ENCODE data around the gene CLMP. TPM values are rescaled to one million over a fixed set of nuclear protein-coding genes. Genes with fewer than 3 reads are reported as not detected.

The CLMP gene
- total RNA-seq, 2 experiments from 2014 or later = 0.14 to 0.15 TPM

- H3K4me3 Mint-ChIP-seq = no peak overlapping the region
- H3K27ac Mint-ChIP-seq = no peak overlapping the region
- no peak for DNase-seq
- H3K9me3 Mint-ChIP-seq = no peaks in the 10 kb centered on the region
- no peaks in the 10 kb centered on the region for H3K27me3 Mint-ChIP-seq (ENCODE audit: low read depth)
- CTCF ChIA-PET = interaction anchor here (0.5 to 1.7 kb wide), 5 partner anchors 8 to 128 kb away, joined by 3 to 7 read pairs (median 4); no protein-coding TSS in a partner anchor
- intact Hi-C loops (cut with micrococcal nuclease) = no loop called here
- H3K4me1 Mint-ChIP-seq (ENCODE audit: low read depth) = peaks cover 2% of the 10 kb centered on the region
- no peaks in the 10 kb centered on the region for H3K36me3 Mint-ChIP-seq (ENCODE audit: low read depth)
Observed at GRCh38 chr11:123173040-123173855, 21.8 kb downstream of the CLMP start.

DNA sequence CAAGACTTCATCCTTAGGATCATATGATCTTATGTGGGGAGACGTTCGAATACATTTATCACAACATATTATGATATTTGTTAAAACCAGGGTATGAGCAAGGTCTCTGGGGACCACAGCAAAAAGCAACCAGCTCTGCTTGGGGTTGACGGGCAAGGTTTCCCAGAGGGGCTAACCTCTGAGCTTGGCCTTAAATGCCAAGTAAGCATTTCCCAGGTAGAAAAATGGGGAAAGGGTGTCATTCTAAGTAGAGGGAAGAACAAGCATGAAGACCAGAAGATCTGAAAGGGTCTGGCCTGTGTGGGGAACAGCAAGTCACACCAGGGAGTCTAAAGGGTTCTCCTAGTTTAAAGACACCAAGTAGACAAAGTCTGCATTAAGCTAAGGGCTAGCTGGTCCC lies 24.1 kb downstream of the CLMP start:
- intact Hi-C loops (cut with micrococcal nuclease) = no loop called here
- no peak for DNase-seq
- Mint-ChIP-seq H3K27me3 (ENCODE audit: low read depth) (no peaks in the 10 kb centered on the region), H3K27ac (no peak overlapping the region), H3K9me3 (no peaks in the 10 kb centered on the region), H3K36me3 (ENCODE audit: low read depth) (no peaks in the 10 kb centered on the region), H3K4me3 (no peak overlapping the region), H3K4me1 (ENCODE audit: low read depth) (no peaks in the 10 kb centered on the region)
- CTCF ChIA-PET = interaction anchor here (0.8 to 1.0 kb wide), 2 partner anchors 60 to 61 kb away, joined by 3 read pairs; no protein-coding TSS in a partner anchor

- H3K27ac Mint-ChIP-seq = no peak overlapping the region
- intact Hi-C loops (cut with micrococcal nuclease) = loop anchor here (5.0 kb wide), 1 partner anchor 77 kb away; no protein-coding TSS in a partner anchor
- no peaks in the 10 kb centered on the region for H3K27me3 Mint-ChIP-seq (ENCODE audit: low read depth)
- H3K4me1 Mint-ChIP-seq (ENCODE audit: low read depth) = no peaks in the 10 kb centered on the region
- no peak for DNase-seq
- H3K4me3 Mint-ChIP-seq = no peak overlapping the region
- CTCF ChIA-PET = no interaction called here
- H3K36me3 Mint-ChIP-seq (ENCODE audit: low read depth) = no peaks in the 10 kb centered on the region
- H3K9me3 Mint-ChIP-seq = no peaks in the 10 kb centered on the region
Observed at GRCh38 chr11:123169821-123170220, 25.2 kb downstream of the CLMP start.

GRCh38 chr11:123168955-123169484 lies 26.0 kb downstream of the CLMP start:
- no peaks in the 10 kb centered on the region for H3K4me1 Mint-ChIP-seq (ENCODE audit: low read depth)
- H3K27me3 Mint-ChIP-seq (ENCODE audit: low read depth) = no peaks in the 10 kb centered on the region
- H3K9me3 Mint-ChIP-seq = no peaks in the 10 kb centered on the region
- H3K4me3 Mint-ChIP-seq = no peak overlapping the region
- CTCF ChIA-PET = no interaction called here
- intact Hi-C loops (cut with micrococcal nuclease) = loop anchor here (5.0 kb wide), 1 partner anchor 78 kb away; no protein-coding TSS in a partner anchor
- H3K36me3 Mint-ChIP-seq (ENCODE audit: low read depth) = no peaks in the 10 kb centered on the region
- H3K27ac Mint-ChIP-seq = no peak overlapping the region
- DNase-seq = no peak

- Mint-ChIP-seq H3K36me3 (ENCODE audit: low read depth) (no peaks in the 10 kb centered on the region), H3K27me3 (ENCODE audit: low read depth) (no peaks in the 10 kb centered on the region), H3K9me3 (no peaks in the 10 kb centered on the region), H3K4me1 (ENCODE audit: low read depth) (no peaks in the 10 kb centered on the region), H3K27ac (no peak overlapping the region), H3K4me3 (no peak overlapping the region)
- intact Hi-C loops (cut with micrococcal nuclease) = loop anchor here (5.0 kb wide), 1 partner anchor 79 kb away; no protein-coding TSS in a partner anchor
- no peak for DNase-seq
- CTCF ChIA-PET = interaction anchor here (1.2 to 1.4 kb wide), 2 partner anchors 23 to 65 kb away, joined by 3 to 4 read pairs; no protein-coding TSS in a partner anchor
Observed at GRCh38 chr11:123168241-123168640, 26.8 kb downstream of the CLMP start.

GRCh38 chr11:123166071-123166559 lies 28.9 kb downstream of the CLMP start:
- Mint-ChIP-seq H3K9me3 (no peaks in the 10 kb centered on the region), H3K36me3 (ENCODE audit: low read depth) (no peaks in the 10 kb centered on the region), H3K4me1 (ENCODE audit: low read depth) (no peaks in the 10 kb centered on the region), H3K4me3 (no peak overlapping the region), H3K27me3 (ENCODE audit: low read depth) (no peaks in the 10 kb centered on the region), H3K27ac (no peak overlapping the region)
- DNase-seq = peak; percentile 46
- CTCF ChIA-PET = interaction anchor here (0.6 to 2.2 kb wide), 5 partner anchors 11 to 95 kb away, joined by 3 to 8 read pairs (median 3); no protein-coding TSS in a partner anchor
- intact Hi-C loops (cut with micrococcal nuclease) = loop anchor here (5.0 kb wide), 1 partner anchor 81 kb away; no protein-coding TSS in a partner anchor

DNA sequence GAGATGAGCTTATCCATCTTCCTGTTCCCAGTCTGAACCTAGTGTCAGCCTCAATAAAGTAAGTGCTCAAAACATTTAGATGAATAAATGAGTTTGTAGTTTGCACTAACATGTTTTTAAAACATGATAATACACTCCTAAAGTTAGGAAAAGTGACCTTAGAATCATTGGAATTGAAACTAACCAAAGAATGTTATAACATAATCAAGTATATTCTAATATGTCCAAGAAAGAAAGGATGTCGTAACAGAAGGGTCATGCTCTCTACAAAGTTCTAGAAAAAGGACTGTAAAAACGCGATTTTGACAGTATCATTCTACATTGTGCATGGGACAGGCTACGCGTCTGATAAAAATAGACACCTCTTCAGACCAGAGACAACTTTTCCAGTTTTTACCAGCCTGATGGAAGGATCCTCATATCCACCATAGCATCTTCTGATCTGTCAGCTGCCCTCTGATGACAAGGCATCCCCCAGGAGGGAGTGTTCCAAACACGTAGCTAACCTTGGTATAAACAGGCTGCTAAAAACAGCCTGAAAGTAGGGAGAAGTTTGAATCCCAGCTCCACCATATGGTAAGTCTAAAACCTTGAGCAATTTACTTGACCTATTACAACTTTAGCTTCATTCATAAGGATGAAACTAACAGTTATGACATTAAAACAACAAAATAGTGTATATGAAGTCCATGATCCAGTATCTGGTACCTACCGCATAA lies 30.2 kb downstream of the CLMP start:
- H3K9me3 Mint-ChIP-seq = no peaks in the 10 kb centered on the region
- CTCF ChIA-PET = interaction anchor here (0.6 to 2.2 kb wide), 10 partner anchors 8 to 285 kb away, joined by 3 to 8 read pairs (median 3); no protein-coding TSS in a partner anchor
- intact Hi-C loops (cut with micrococcal nuclease) = loop anchor here (5.0 kb wide), 1 partner anchor 82 kb away; no protein-coding TSS in a partner anchor
- no peak overlapping the region for H3K4me3 Mint-ChIP-seq
- DNase-seq = no peak
- H3K36me3 Mint-ChIP-seq (ENCODE audit: low read depth) = no peaks in the 10 kb centered on the region
- peaks cover 4% of the 10 kb centered on the region for H3K4me1 Mint-ChIP-seq (ENCODE audit: low read depth)
- H3K27me3 Mint-ChIP-seq (ENCODE audit: low read depth) = no peaks in the 10 kb centered on the region
- H3K27ac Mint-ChIP-seq = no peak overlapping the region

GRCh38 chr11:123163621-123164020 lies 31.4 kb downstream of the CLMP start:
- Mint-ChIP-seq H3K36me3 (ENCODE audit: low read depth) (no peaks in the 10 kb centered on the region), H3K9me3 (no peaks in the 10 kb centered on the region), H3K27ac (no peak overlapping the region), H3K27me3 (ENCODE audit: low read depth) (no peaks in the 10 kb centered on the region), H3K4me1 (ENCODE audit: low read depth) (peaks cover 16% of the 10 kb centered on the region), H3K4me3 (no peak overlapping the region)
- CTCF ChIA-PET = interaction anchor here (1.1 to 1.5 kb wide), 3 partner anchors 16 to 89 kb away, joined by 3 to 5 read pairs (median 3); no protein-coding TSS in a partner anchor
- intact Hi-C loops (cut with micrococcal nuclease) = no loop called here
- DNase-seq = no peak

GRCh38 chr11:123161376-123162030 lies 33.5 kb downstream of the CLMP start:
- H3K4me1 Mint-ChIP-seq (ENCODE audit: low read depth) = peaks cover 17% of the 10 kb centered on the region

DNA sequence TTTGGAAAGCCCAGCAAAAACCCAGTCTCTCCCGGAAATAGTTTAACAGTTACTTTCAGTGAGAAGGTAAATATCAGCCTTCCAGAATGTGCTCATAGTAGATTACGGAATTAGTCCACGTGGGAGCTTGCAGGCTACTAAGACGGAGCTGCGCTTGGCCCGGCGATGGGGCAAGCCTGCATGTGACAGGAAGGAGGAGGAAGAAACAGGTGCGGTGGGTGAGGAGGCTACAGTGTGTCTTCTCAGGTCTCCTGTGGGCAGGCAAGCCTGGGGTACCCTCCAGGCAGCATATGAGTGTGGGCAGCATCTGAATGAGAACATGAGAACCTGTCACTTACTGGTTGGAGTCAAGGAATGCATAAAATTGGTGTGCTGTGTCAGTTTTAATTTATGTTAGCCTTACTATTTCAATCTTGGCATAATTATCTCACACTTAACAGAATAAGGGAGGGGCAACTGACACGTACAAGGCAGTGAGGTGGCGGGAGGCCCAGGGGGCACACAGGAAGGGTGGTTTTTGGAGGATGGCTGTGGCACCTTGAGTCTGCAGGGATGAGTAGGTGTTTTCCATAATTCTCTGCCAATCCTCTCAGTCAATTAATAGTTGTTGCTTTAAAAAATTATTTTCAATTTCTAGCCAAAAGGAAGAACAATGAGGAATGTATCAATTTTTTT lies 35.7 kb downstream of the CLMP start:
- no peak overlapping the region for H3K4me3 Mint-ChIP-seq
- peak; percentile 70 for DNase-seq
- intact Hi-C loops (cut with micrococcal nuclease) = loop anchor here (5.0 kb wide), 1 partner anchor 42 kb away; no protein-coding TSS in a partner anchor
- no peaks in the 10 kb centered on the region for H3K36me3 Mint-ChIP-seq (ENCODE audit: low read depth)
- no peaks in the 10 kb centered on the region for H3K9me3 Mint-ChIP-seq
- CTCF ChIA-PET = no interaction called here
- H3K27ac Mint-ChIP-seq = peak overlapping the region; percentile 28
- H3K4me1 Mint-ChIP-seq (ENCODE audit: low read depth) = peaks cover 17% of the 10 kb centered on the region
- H3K27me3 Mint-ChIP-seq (ENCODE audit: low read depth) = no peaks in the 10 kb centered on the region

More at GRCh38 chr11:123161376-123162030, 33.5 kb downstream of the CLMP start:
- intact Hi-C loops (cut with micrococcal nuclease) = no loop called here
- Mint-ChIP-seq H3K9me3 (no peaks in the 10 kb centered on the region), H3K27ac (no peak overlapping the region), H3K36me3 (ENCODE audit: low read depth) (no peaks in the 10 kb centered on the region), H3K4me3 (no peak overlapping the region), H3K27me3 (ENCODE audit: low read depth) (no peaks in the 10 kb centered on the region)
- CTCF ChIA-PET = interaction anchor here (1.6 kb wide), 1 partner anchor 86 kb away, joined by 7 read pairs; no protein-coding TSS in a partner anchor
- DNase-seq = no peak

All from activated naive CD4-positive, alpha-beta T cell treated with anti-CD3 and anti-CD28 coated beads for 36 hours (primary cell).